HG03439 (cell line): ENCODE measurements around the gene KLHL13.
"Not testable (repeated sequence)": the region's sequence is repeated elsewhere in the genome, so short reads cannot be mapped to it uniquely, and the experiment has no call there.

ENCODE experiments used
- ATAC-seq: cut with Tn5 transposase; IDR thresholded peaks from one replicate; pipeline ENCODE4 v1.9.1; 2021; ENCODE audit warnings: mild to moderate bottlenecking, moderate library complexity; ENCODE audit not compliant: unreplicated experiment

KLHL13 gene

GRCh38 chrX:117996408-117996807 lies 120.2 kb downstream of the KLHL13 start:
- ATAC-seq, result no peak

GRCh38 chrX:117995378-117995777 lies 121.2 kb downstream of the KLHL13 start:
- no peak for ATAC-seq

GRCh38 chrX:117992192-117992723 lies 124.4 kb downstream of the KLHL13 start:
- ATAC-seq, result no peak

GRCh38 chrX:117990438-117990837 lies 126.2 kb downstream of the KLHL13 start:
- ATAC-seq, result no peak

- ATAC-seq, result no peak
Observed at GRCh38 chrX:117989512-117989911, 127.1 kb downstream of the KLHL13 start.

GRCh38 chrX:117987373-117987772 lies 129.2 kb downstream of the KLHL13 start:
- no peak for ATAC-seq

- ATAC-seq, result no peak
Observed at GRCh38 chrX:117985241-117985640, 131.4 kb downstream of the KLHL13 start.

- ATAC-seq, result no peak
Observed at GRCh38 chrX:117982694-117983392, 133.8 kb downstream of the KLHL13 start.

GRCh38 chrX:117978402-117978801 lies 138.2 kb downstream of the KLHL13 start:
- ATAC-seq, result no peak

- no peak for ATAC-seq
Observed at GRCh38 chrX:117977526-117977925, 139.1 kb downstream of the KLHL13 start.

- ATAC-seq, result no peak
Observed at GRCh38 chrX:117973110-117973807, 143.4 kb downstream of the KLHL13 start.

GRCh38 chrX:117972711-117973109 lies 143.9 kb downstream of the KLHL13 start:
- no peak for ATAC-seq

GRCh38 chrX:117969782-117970181 lies 146.8 kb downstream of the KLHL13 start:
- no peak for ATAC-seq

GRCh38 chrX:117969328-117969727 lies 147.3 kb downstream of the KLHL13 start:
- no peak for ATAC-seq

GRCh38 chrX:117959045-117959444 lies 157.6 kb downstream of the KLHL13 start:
- no peak for ATAC-seq

- ATAC-seq, result no peak
Observed at GRCh38 chrX:117957128-117957527, 159.5 kb downstream of the KLHL13 start.

- ATAC-seq, result not testable (repeated sequence)
Observed at GRCh38 chrX:117939296-117939695, 177.3 kb downstream of the KLHL13 start.

GRCh38 chrX:117936118-117936517 lies 180.5 kb downstream of the KLHL13 start:
- no peak for ATAC-seq

GRCh38 chrX:117930116-117930515 lies 186.5 kb downstream of the KLHL13 start:
- ATAC-seq, result not testable (repeated sequence)

- no peak for ATAC-seq
Observed at GRCh38 chrX:117919755-117920154, 196.9 kb downstream of the KLHL13 start.

- ATAC-seq, result no peak
Observed at GRCh38 chrX:117910216-117910615, 206.4 kb downstream of the KLHL13 start.

- ATAC-seq, result no peak
Observed at GRCh38 chrX:117898226-117898625, 218.4 kb downstream of the KLHL13 start.
